RPMI7951 (cell line): ENCODE data around the gene SRP72. TPM values are rescaled to one million over a fixed set of nuclear protein-coding genes. Genes with fewer than 3 reads are reported as not detected.
A peak's percentile ranks its signal among the peaks of the same experiment; 100 is the strongest.
"Not testable (repeated sequence)": the region's sequence is repeated elsewhere in the genome, so short reads cannot be mapped to it uniquely, and the experiment has no call there.

Experiments
- DNase-seq: peaks from one replicate; pipeline ENCODE4 v3.0.0-alpha.2; 2012; ENCODE audit warnings: low read depth
- total RNA-seq: library from RNA; depleted of rRNA; stranded (reverse); fragments of >200 nt; shearing (Covaris generic); gene quantifications from 2 replicates; pipeline ENCODE4 v1.2.3, GENCODE V29; 2014; rRNA removed

Gene SRP72, protein sequence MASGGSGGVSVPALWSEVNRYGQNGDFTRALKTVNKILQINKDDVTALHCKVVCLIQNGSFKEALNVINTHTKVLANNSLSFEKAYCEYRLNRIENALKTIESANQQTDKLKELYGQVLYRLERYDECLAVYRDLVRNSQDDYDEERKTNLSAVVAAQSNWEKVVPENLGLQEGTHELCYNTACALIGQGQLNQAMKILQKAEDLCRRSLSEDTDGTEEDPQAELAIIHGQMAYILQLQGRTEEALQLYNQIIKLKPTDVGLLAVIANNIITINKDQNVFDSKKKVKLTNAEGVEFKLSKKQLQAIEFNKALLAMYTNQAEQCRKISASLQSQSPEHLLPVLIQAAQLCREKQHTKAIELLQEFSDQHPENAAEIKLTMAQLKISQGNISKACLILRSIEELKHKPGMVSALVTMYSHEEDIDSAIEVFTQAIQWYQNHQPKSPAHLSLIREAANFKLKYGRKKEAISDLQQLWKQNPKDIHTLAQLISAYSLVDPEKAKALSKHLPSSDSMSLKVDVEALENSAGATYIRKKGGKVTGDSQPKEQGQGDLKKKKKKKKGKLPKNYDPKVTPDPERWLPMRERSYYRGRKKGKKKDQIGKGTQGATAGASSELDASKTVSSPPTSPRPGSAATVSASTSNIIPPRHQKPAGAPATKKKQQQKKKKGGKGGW
- 61.7 and 104 TPM in 2 replicates for total RNA-seq

DNA sequence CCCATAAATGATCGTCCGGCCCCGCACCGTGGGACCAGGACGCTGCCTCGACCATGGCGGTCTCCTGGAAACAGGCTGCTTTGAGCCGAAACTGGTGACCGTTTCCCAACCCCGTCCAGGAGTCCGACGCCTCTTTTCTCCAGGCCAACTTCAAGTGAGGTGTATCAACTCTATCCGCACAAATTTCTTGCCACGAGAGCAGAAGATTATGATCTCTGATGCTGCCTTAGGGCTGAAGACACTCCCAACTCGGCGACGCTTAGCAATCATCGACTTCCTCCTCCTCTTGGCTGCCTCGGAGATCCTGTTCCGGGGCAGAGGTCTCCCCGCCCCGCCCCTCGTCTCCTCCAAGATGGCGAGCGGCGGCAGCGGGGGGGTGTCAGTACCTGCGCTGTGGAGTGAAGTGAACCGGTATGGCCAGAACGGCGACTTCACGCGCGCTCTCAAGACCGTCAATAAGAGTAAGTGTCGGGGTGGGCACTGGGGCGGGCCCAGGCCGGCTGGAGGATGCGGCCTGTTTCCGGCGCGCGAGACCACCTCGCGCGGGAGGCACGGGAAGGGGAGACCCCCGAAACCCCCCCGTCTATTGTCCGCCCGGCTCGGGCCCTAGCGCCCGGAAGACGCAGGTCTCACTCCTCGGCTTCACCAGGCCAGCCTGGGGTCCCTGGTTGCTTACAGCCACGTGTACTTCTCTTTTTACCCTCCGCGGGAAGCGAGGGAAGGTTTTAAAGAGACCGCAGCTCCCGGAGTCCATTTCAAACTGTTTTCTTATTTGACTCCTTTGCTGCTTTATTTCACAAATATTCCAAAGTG is at the start of gene SRP72:
TSS of gene SRP72 (plus strand) at position 334 of the 813 bp plus-strand sequence. CDS start at position 353, 19 bp downstream.
- peak; percentile 89 for DNase-seq

DNA sequence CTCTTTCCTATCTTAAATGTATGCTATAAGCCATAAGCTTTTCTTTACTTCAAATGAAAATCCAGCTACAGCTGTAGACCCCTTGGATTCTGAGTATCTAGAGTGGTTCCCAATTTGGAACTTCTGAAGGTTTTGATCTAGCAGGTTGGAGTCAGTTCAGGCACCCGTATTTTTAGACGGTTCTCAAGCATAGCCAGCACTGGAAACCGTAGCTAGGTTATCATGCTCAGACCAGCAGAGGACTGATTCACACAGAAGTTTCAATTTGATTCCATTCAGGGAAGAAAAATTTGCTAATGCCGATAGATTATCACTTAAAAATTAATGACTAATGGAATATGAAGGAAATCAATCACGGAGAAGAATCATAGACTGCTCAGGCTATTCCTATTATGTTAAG is 43.2 kb upstream of the SRP72 start:
- DNase-seq, result no peak

DNA sequence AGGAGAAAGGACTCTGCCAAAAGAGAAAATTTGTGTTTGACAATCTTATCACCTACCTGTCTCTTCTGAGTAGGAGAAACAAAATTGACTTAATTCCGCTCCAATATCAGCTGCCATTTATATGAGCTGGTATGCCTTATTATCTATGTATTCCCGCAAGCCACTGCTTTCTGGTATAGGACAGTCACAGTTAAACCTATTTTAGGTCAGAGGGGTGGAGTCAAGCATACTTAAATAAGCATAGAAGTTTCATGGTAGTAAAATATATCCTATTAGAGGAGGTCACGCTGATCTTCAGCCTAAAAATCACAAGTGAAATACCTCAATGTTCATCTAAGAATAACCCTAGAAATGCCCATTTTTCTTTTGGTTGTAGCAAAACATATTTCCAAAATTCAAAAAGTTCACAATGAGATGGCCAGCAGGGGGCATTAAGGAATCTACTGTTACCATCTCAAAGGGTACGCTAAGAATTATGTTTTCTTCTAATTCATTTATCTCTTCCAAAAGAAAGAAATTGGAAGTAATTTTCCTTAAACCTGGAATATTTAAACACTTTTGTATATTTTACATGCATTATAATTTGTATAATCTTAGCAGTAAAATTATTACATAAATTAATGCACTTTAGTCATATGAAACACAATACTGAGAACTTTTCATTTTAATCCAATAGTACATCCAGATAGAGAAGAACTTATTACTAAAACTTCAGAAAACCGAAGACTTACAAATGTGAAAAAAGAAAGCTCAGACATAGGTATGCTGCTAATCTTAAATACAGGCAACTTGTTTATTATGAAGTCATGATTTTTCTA is 42.5 kb upstream of the SRP72 start:
- peak; percentile 20 for DNase-seq

DNA sequence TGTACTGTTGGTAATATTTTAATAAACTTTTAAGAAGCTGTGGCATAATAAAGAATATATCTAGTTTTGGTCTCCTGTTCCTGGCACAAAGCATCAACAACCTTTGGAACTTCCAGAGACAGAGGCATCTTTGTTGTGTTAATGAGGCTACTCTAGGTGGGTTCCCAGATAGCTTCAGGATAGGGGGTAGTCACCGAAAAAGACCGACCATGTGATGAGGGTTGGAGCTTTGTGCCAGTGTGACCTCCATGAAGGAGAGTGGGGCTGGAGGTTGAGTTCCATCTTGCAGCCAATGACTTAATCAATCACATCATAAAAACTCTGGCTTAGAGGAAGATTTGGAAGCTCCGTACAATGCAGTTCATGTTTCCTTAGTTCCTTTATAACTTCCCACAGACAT is 41.9 kb upstream of the SRP72 start:
- no peak for DNase-seq

DNA sequence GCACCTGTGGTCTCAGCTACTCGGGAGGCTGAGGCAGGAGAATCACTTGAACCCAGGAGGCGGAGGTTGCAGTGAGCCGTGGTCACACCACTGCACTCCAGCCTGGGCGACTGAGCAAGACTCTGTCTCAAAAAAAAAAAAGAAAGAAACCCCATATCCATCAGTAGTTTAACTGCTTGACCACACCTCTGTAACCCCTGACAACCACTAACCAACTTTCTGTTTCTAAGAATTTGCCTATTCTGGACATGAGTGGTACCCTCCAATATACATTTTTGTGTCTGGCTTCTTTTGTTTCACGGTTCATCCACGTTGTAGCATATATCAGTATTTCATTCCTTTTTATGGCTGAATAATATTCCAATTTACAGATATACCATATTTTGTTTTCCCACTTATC is 41.1 kb upstream of the SRP72 start:
- DNase-seq, result no peak

DNA sequence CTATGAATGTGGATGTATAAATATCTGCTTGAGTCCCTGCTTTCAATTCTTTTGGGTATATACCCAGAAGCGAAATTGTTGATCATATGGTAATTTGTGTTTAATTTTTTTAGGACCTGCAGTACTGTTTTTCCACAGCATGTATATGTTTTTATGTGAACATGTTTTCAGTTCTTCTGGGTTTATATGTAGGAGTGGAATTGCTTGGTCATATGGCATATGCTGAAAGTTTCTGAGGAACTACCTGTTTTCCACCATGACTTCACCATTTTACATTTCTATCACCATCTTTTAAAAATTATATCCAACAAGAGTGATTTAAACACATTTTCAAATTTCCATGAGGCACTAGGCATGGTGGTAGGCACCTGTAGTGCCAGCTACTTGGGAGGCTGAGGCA is 40.2 kb upstream of the SRP72 start:
- DNase-seq, result no peak

DNA sequence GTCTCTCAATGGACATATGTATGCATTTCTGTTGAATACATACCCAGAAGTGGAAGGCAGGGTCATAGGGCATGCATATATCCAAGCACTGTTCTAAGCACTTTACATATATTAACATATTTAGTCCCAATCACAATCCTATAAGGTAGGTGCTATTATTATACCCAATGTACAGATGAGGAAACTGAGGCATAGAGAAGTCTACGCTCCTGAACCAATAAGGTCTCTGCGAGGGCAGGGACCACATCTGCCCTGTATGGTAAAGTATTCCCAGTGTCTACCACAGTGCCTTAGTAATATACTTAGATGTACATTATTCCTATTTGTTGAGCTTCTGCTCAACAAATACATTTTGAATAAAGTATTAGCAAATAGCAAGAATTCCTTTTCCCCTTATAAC is 37.2 kb upstream of the SRP72 start:
- DNase-seq, result no peak

DNA sequence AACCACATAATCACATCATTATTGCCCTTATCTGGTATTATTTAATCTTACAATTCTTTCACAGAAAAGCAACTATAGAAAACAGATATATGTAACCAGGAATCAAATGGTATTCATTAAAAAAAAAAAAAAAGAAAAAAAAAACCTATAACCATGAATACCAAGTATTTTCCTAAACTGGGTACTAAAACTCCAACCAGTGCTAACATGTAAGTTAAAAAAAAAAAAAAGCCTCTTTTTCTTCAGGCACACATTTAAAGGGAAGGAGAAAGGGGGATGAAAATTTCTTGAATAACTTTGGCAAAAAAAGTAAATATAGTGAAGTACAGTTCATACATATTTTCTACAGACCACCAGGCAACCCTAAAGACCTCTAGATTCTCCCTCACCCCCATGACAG is 34.1 kb upstream of the SRP72 start:
- DNase-seq, result no peak

DNA sequence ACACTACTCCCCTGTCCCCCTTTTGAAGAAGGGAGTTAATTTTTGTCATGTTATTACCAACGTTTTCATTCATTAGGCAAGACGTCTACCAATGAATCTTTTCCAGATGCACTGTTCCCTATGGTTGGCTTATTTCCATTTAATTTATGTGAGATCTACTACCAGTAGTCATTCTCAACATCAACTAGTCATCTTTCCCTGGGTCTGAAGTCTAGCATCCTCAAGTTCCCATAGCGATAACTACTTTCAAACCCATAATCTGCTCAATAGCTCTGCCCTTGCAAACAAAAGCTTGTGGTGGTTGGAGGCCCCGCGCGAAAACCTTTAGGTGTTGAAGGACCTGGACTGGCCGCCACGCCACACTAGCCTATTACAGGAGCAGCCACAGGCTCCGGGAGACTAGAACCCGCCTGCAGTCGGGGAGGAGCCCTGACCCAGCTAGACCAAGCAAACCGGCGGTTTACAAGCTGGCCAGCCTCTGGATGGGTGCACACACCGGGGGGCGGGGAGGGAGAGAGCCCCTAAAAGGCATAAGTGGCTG is 32.7 kb upstream of the SRP72 start:
- DNase-seq, result peak; percentile 64

DNA sequence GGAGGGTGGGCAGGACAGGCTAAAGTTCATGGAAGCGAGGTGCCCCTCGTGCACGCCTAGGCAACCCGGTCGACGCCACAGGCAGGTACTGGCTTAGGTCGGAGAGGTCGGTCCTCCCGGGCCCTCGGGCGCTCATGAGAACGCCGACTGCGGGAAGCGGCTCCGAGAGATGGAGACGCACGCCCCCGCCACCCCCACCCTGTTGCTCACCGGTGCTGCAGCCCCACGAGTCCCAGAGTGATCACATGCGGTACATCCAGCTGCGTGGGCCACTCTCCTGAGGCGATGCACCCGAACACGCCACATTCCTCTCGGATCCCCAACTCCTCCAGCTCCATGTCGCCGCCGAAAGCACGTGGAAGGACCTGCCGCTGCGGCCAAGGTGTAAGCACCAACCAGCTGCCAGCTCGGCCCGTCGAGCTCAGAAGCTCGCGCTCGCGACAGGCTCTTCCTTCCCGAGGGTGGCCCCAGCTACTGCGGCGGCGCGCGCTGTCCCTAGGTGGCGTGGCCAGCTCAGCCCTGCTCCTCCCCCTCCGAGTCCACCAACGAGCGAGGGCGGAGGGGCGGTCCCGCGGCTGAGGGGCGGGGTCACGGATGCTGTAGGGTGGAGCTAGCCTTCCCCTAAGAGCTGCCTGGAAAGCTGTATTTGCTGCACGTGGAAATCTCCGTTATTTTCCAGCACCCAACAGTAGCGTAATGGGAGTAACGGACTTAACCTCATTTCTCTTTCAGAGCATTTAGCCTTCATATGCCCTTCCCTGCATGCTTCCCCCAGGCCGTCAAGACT is 32.1 kb upstream of the SRP72 start, which contains the start of gene PPAT:
TSS of gene PPAT (minus strand) at position 476 of the 787 bp plus-strand sequence. CDS start at position 338, 138 bp downstream.
- DNase-seq, result peak; percentile 95

DNA sequence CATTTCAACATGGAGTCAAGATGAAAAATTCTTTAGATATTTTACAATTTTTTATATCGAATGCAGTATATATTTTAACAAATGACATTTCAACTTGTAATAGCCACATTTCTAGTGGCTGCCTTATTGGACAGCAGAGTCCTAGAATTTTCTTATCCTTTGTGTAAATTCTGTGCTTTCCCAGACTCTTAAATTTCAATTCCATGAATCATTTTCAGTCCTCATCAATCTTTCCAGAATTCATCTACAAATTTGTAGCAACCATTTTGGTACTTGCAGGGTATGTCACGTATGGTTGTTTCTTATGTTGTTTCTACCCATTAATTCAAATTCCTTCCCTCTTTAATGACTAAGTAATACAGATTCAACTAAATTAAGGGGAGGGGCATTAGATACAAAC is 28.7 kb upstream of the SRP72 start:
- no peak for DNase-seq

DNA sequence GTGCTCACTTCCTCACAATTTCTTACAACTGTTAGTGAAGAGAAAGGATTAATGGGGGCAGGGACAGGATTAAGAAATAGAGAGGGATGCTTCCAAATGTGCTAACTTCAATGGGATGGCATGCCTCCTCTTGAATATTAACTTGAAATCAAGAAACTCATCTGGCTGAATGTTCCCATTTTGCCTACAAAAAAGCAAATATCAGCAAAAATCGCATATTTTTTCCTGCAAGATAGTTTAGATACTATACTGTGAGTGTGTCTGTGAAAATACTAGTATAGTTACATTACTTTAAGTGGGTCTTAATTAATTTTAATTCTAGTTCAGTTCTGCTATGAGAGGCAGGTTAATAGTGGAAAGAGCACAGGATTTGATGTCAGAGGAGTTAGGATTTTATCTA is 26.4 kb upstream of the SRP72 start:
- DNase-seq, result no peak

DNA sequence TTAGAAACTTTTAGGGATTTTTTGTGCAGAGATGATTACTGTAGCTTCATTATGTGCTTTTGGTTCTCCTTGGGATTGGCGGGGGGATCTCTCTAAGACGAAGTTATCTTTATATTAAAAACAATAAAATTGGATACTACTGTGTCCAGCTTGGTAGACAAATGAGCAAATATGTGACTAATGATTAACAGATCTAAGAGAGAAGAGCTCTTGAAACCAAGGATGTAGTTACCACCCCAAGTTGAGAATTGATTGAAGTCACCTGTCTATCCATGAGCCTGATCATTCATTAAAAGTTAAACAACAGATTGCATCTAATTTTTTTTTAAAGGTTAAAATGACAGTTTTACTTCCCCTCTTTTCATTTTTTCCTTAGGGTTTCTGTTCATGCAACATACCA is 22.7 kb upstream of the SRP72 start:
- no peak for DNase-seq

DNA sequence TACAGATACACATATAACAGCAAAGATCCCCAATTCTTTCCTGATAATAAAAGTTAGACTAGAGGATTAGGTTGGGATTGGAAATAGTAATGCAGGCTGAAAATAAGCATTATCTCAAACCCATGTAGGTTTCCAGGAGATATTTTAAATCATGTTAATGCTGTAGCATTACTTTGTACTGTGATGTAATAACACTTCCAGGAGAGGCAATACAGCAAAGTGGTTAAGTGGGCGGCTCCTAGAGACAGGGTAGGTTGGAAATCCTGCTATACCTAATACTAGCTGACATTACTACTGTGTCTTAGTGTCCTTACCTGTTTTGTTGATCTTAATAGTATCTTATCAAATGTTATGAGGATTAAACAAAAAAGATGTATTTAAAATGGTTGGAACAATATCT is 21.7 kb upstream of the SRP72 start:
- no peak for DNase-seq

DNA sequence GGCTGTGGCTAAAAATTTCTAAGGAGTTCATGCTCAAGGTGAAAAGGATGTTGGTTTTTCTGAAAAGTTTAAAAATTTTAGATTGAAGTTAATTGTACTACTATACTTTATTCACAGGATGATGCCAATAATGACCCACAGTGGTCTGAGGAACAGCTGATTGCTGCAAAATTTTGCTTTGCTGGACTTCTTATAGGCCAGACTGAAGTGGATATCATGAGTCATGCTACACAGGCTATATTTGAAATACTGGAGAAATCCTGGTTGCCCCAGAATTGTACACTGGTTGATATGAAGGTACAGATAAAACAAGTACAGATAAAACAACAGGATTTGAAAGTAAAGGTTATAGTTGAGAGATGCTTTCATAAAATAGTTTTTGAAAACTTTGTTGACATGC is 19.1 kb upstream of the SRP72 start:
- no peak for DNase-seq

DNA sequence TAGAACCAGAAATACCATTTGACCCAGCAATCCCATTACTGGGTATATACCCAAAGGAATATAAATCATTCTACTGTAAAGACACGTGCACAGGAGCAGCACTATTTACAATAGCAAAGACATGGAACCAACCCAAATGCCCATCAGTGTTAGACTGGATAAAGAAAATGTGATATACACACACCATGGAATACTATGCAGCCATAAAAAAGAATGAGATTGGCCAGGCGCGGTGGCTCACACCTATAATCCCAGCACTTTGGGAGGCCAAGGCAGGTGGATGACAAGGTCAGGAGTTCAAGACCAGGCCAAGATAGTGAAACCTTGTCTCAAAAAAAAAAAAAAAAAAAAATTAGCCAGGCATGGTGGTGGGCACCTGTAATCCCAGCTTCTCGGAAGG is 17.9 kb upstream of the SRP72 start:
- not testable (repeated sequence) for DNase-seq

DNA sequence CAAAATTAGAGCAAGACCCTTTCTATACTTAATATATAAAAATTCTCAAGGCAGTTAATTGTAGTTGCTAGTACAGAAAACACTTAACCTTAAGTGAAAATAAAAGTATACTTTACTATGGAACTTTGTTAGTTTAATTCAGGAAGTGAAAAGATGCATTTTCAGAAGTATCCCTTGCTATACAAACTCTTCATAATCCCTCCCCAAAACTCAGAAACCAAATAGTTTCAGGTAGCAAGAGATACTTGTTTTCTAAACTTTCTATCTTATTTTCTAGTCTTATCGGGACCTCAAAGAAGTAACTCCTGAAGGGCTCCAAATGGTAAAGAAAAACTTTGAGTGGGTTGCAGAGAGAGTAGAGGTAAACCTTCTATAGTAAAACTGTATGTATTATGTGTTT is 17.1 kb upstream of the SRP72 start:
- no peak for DNase-seq

DNA sequence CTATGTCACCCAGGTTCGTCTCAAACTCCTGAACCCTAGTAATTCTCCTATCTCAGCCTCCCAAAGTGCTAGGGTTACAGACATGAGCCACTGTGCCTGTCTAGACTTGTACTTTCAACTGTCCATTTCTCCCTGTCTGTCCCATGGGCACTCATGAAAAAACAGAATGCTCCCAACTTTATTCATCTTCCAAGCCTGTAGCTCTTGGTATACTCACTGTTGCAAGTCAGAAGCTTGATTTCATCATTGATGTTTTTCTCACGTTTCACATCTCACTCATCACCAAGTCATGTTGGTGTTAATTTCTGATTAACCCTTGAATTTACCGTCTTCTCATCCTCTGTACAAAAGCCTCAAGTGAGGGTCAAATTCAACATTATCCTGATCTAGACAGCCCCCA is 7.3 kb upstream of the SRP72 start:
- no peak for DNase-seq

DNA sequence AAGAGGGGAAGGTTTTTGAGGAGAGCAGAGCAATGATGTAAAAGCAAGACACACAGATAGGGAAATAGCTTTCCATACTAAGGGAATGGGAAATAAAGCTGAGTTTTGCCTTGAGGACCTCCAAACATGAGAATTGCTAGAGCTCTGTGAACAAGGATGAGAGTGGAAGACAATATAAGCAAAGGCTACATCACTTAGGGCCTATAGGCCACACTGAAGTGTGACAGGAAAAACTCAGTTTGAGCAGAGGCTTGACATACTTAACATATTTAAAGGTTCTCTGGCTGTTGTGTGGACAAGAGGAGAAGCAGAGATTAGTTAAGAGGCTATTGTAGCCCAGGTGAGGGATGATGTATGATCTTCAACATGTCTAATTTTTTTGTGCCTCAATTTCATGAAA is 5.3 kb upstream of the SRP72 start:
- DNase-seq, result no peak

DNA sequence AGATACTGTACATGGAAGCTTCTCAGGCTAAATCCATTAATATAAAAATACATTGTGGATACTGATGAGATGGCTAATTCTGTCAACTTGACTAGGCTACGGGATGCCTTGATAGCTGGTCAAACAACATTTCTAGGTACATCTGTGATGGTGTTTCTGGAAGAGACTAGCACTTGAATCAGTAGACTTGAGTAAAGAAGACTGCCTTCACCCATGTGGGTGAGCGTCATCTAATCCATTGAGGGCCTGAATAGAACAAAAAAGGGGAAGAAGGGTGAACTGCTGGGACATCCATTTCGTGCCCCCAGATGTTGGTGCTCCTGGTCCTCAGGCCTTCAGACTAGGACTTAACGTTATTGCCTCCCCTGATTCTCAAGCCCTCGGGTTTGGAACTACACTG is 3.7 kb upstream of the SRP72 start:
- no peak for DNase-seq
